Ishikawa (cell line): ENCODE data around the gene RPL18A.

ENCODE experiments used
- CEBPB ChIP-seq: IDR thresholded peaks from 2 replicates; pipeline ENCODE4 v1.6.1; 2012
- CREB1 ChIP-seq: IDR thresholded peaks from 2 replicates; pipeline ENCODE4 v1.6.1; 2012; ENCODE audit warnings: low read depth
- EGR1 ChIP-seq: IDR thresholded peaks from 2 replicates; pipeline ENCODE4 v1.6.1; 2012
- EP300 ChIP-seq: IDR thresholded peaks from 2 replicates; pipeline ENCODE4 v1.6.1; 2012; ENCODE audit warnings: borderline replicate concordance
- FOXM1 ChIP-seq: IDR thresholded peaks from 2 replicates; pipeline ENCODE4 v1.6.1; 2012; ENCODE audit warnings: low read depth, borderline replicate concordance
- MAX ChIP-seq: IDR thresholded peaks from 2 replicates; pipeline ENCODE4 v1.6.1; 2012
- NFIC ChIP-seq: IDR thresholded peaks from 2 replicates; pipeline ENCODE4 v1.6.1; 2012
- RAD21 ChIP-seq: IDR thresholded peaks from 2 replicates; pipeline ENCODE4 v1.6.1; 2012; ENCODE audit warnings: low read depth
- REST ChIP-seq: IDR thresholded peaks from 2 replicates; pipeline ENCODE4 v1.6.1; 2012; ENCODE audit warnings: low read depth, mild to moderate bottlenecking
- TAF1 ChIP-seq: IDR thresholded peaks from 2 replicates; pipeline ENCODE4 v1.6.1; 2012; ENCODE audit warnings: low read depth, mild to moderate bottlenecking
- TCF12 ChIP-seq: IDR thresholded peaks from 2 replicates; pipeline ENCODE4 v1.6.1; 2012; ENCODE audit warnings: low read depth
- TEAD4 ChIP-seq: IDR thresholded peaks from 2 replicates; pipeline ENCODE4 v1.6.1; 2012
- USF1 ChIP-seq: IDR thresholded peaks from 2 replicates; pipeline ENCODE4 v1.6.1; 2012
- YY1 ChIP-seq: IDR thresholded peaks from 2 replicates; pipeline ENCODE4 v1.6.1; 2012; ENCODE audit warnings: low read depth
- ZBTB7A ChIP-seq: IDR thresholded peaks from 2 replicates; pipeline ENCODE4 v1.6.1; 2012; ENCODE audit warnings: low read depth

Gene RPL18A

GRCh38 chr19:17841810-17842662, 17.7 kb upstream of the RPL18A start:
- TF ChIP-seq EP300 = no peak
- TF ChIP-seq TEAD4 = no peak
- 0 out of 2 replicates have a peak, but pooled peaks have one; percentile 26 for TF ChIP-seq TAF1
- TF ChIP-seq NFIC = peak; percentile 22; the same call in 1 of the 2 replicates
- no peak for TF ChIP-seq REST
- TF ChIP-seq MAX = peak; percentile 97
- peak; percentile 54; the same call in 1 of the 2 replicates for TF ChIP-seq EGR1

- TF ChIP-seq USF1 = no peak
- TF ChIP-seq ZBTB7A = no peak
- TF ChIP-seq NFIC = no peak
- TF ChIP-seq YY1 = no peak
- TF ChIP-seq FOXM1 = no peak
- TF ChIP-seq TEAD4 = no peak
- no peak for TF ChIP-seq CEBPB
- TF ChIP-seq MAX = no peak
- no peak for TF ChIP-seq EGR1
- TF ChIP-seq TAF1 = no peak
- no peak for TF ChIP-seq EP300
- TF ChIP-seq RAD21 = no peak
- TF ChIP-seq CREB1 = no peak
- no peak for TF ChIP-seq TCF12
- TF ChIP-seq REST = no peak
These were observed 16.9 kb upstream of the RPL18A start for GRCh38 chr19:17842663-17843291.

GRCh38 chr19:17843292-17843827, 16.4 kb upstream of the RPL18A start:
- no peak for TF ChIP-seq CEBPB
- no peak for TF ChIP-seq EP300

- TF ChIP-seq TCF12 (no peak), ZBTB7A (no peak), TAF1 (no peak), USF1 (no peak), MAX (no peak)
These were observed 15.7 kb upstream of the RPL18A start for GRCh38 chr19:17843908-17844490.

- TF ChIP-seq EP300 (no peak), USF1 (no peak), MAX (no peak), NFIC (no peak), TEAD4 (no peak), YY1 (no peak)
These were observed 13.6 kb upstream of the RPL18A start for GRCh38 chr19:17846146-17846545.
